GM21367 (cell line): ENCODE measurements around the gene GRM6.

Source experiments
- ATAC-seq: cut with Tn5 transposase; IDR thresholded peaks from one replicate; pipeline ENCODE4 v1.9.1; 2021; ENCODE audit not compliant: unreplicated experiment

GRM6 gene

GRCh38 chr5:178994580-178995340 lies at the start of gene GRM6:
GRM6 (minus strand) TSS chr5:178995320; CDS start chr5:178994944, 376 bp downstream.
- ATAC-seq, result no peak

DNA sequence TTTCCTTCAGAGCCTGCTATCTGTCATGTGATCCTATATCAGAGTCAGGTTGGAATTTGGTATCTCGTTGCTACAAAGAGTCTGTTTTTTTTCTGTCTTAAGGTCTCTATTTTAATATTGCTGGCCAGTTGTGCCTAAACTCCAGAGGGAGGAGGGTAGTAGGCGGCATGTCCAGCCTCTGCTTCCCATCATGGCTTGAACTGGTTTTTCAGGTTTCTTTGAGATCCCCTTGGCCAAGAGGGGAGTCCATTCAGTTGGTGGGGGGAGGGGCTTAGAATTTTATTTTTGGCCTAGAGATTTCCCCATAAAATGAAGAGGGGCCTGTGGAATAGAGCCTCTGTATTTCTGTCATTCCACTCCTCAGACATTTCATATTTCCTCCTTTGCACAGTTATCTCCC lies 49.6 kb upstream of the GRM6 start:
- no peak for ATAC-seq

DNA sequence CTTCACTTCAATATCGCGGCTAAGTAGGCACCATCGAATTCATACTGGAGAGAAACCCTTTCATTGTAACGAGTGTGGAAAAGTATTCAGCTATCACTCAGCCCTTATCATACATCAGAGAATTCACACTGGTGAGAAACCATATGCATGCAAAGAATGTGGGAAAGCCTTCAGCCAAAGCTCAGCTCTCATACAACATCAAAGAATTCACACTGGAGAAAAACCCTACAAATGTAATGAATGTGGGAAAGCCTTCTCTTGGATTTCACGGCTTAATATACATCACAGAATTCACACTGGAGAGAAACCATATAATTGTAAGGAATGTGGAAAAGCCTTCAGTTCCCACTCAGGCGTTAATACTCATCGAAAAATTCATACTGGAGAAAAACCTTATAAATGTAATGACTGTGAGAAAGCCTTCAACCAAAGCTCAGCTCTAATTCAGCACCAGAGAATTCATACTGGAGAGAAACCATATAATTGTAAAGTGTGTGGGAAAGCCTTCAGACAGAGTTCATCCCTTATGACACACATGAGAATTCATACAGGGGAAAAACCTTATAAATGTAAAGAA lies 38.0 kb upstream of the GRM6 start:
- no peak for ATAC-seq

DNA sequence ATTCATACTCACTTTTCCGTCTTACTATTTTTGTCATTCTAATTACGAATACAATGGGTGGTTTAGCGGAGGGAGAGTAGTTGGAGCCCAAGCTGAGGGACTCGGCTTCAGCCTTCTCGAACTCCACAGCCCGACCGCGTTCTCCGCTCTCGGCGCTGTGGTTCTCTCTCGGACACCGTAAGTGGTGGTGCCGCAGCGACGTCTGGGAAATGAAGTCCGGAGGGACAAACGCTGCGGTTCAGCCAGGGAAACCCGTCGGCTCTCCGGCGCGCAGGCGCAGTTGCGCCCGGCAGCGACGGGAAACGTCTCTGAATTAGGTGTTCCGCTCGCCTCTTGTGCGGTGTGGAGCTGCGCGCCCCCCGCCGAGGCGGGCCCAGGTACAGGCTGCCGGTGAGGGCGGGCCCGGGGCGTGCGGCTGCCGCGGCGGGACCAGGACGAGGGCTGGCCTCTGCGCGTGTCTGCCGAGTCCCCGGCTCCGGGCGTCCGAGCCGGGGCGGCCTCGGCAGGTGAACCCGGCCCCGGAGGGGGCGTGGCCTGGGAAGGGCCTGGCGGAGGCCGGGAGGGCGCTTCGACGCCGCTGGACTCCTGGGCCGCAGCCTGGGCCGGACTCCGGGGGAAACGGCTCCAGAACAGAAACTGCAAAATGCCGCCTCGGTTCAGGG lies 28.5 kb upstream of the GRM6 start, which contains the start of gene ZNF879:
ZNF879 (plus strand) TSS at position 277 of the 662 bp plus-strand sequence. CDS start 1,201 bp downstream, outside the sequence.
- peak; percentile 71 for ATAC-seq

GRCh38 chr5:179008667-179009066 lies 13.5 kb upstream of the GRM6 start:
- ATAC-seq, result no peak

DNA sequence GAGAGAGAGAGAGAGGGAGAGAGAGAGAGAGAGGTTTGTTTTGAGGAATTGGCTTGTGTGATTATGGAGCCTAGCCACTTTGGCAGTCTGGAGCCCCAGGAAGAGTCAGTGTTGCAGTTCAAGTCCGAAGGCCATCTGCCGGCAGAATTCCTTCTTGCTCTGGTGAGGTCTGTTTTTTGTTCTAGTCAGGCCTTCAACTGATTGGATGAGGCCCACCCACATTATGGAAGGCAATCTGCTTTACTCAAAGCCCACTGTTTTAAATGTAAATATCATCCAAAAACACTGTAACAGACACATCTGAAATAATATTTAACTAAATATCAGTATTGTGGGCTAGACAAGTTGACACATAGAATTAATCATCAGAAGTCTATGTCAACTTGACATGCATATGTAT lies 11.4 kb upstream of the GRM6 start:
- ATAC-seq, result no peak

GRCh38 chr5:178998441-178998840 lies 3.3 kb upstream of the GRM6 start:
- ATAC-seq, result no peak

DNA sequence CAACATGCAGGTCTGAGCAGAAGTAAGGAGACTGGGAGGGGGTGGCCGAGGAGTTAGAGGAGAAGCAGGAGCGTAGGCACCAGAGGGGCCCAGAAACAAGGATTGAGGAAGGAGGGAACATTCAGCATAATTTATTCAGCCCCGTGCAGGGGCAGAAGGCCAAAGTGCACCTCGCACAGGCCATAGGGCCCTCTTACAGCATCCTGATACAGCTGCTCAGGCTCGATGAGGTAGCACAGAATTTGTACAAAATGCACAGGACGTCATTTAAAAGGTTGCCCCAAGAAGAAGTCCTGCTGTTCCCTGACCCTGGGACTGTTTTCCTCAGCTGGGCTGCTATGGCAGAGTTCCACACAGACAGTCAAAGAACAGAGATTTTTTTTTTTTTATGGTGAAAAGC lies 2.1 kb upstream of the GRM6 start:
- ATAC-seq, result no peak

DNA sequence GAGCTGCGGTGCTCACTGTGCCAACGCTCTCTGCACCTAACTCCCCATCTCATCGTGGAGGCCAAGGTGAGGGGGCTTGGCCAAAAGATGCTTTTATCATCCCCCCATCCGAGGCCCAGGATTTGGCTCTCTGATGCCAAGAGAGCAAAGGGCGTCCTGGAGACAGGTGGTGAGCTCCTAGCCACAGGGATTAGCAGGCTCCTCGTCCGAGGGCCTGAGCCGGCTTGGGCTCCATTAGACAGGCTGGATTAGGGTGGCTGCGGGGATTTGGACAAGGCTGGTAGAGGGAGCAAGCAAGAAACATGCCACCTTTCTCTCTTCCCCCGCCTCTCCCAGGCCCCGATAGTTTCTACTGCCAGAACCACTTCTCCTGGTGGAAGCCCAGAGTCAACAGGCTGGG lies 1.0 kb upstream of the GRM6 start:
- no peak for ATAC-seq

- ATAC-seq, result no peak
Measured at GRCh38 chr5:178995341-178995690, 196 bp upstream of the GRM6 start.

- no peak for ATAC-seq
Measured at GRCh38 chr5:178993955-178994579, 1.1 kb downstream of the GRM6 start.

DNA sequence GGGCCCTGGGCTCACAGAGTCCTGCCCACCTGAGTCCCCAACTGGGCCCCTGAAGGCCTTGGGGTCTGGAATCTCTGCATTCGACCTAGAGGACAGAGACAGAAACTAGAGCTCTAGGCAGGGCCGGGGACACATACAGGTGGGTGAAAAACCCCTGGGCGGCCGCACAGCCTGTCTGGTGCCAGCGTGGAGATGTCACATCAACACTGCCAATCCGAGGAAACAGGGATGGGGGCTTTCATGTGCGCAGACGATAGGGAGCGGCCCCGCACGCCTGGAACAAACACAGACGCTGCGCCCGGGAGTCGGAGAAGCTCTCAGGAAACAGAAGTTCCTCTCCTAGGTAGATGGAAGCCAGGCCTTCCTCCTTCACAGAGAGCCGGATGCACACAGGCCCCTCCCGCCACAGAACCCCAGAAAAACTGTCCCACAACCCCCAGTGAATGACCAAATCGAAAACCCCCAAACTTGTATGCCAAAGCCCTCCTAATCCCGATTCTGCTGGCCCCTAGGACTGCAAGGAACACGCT lies 1.8 kb downstream of the GRM6 start:
- ATAC-seq, result no peak

DNA sequence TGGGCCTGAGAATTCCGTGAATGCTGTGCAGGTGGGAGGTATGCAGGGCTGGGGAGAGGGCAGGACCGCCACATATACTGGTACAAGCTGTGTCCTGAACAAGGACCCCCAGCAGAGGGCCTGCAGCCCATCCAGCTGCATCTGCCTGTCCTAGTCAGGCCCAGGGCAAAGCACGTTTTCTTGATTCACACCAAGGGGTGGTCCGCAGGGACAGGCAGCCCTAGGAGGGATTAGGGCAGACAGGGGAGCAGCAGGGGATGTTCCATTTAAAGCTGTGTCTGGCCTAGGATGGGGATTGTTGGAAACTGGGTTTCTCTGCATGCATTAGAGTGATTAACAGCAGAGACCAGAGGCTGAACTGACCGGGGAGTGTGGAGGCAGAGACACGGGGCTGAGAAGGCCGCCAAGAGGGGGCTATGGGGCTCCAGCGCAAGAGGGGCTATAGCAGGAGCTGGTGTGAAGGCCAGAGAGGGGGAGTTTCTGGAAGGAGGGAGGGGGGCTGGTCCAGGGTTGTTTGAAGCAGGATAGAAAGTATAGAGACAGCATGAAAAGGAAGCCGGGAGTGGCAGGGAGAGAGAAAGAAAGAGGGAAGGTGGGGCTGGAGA lies 2.7 kb downstream of the GRM6 start:
- no peak for ATAC-seq

GRCh38 chr5:178991190-178992145 lies 3.7 kb downstream of the GRM6 start:
- no peak for ATAC-seq

GRCh38 chr5:178990491-178990890 lies 4.6 kb downstream of the GRM6 start:
- ATAC-seq, result no peak

DNA sequence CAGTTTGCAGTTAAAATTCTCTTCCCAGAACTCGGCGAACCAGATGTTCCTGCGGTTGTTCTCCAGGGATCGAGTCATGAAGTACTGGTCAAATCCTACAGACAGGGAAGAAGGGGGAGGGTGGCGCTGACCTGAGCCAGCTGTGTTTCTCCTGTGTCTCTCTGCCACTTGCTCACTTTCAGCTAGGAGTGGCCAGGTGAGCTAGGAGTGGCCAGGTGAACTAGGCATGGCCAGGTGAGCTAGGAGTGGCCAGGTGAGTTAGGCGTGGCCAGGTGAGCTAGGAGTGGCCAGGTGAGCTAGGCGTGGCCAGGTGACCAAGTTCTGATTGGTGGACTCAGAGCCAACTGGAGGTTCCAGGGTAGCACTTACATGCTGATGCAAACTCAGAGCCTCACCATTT lies 5.8 kb downstream of the GRM6 start:
- ATAC-seq, result no peak

- ATAC-seq, result no peak
Measured at GRCh38 chr5:178988436-178989220, 6.5 kb downstream of the GRM6 start.

DNA sequence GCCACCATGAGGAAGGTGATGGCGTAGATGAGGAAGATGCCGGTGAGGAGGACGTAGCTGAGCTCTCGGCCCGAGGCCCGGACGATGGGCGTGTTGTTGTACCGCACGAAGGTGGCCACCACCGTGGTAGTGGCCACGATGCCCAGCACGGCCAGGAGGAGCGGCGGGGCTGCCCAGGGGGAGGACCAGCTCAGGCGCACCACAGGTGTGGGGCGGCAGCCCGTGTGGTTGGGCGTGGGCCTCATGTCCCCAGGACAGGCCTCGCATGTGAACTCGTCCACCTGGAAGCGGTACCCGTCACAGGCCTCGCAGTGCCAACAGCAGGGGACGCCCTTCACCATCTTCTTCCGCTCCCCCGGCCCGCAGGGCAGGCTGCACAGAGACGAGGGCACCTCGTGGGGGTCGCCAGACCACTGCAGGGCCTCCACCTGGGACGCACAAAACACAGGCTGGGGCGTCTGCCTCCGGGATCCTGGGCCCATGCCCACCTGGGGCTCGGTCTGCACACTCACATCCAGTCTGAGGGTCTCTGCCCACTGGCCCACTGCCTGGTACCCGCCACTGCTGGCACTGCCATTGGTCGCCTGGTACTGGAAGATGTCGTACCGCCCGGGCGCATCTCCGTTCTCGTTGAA lies 8.7 kb downstream of the GRM6 start:
- ATAC-seq, result no peak
